ENCODE data around the gene POLR2J3. TPM values are rescaled to one million over a fixed set of nuclear protein-coding genes. Genes with fewer than 3 reads are reported as not detected.
"Not testable (repeated sequence)": the region's sequence is repeated elsewhere in the genome, so short reads cannot be mapped to it uniquely, and the experiment has no call there.

Gene POLR2J3
- total RNA-seq, 1 experiment from 2014 or later: 14.5 TPM

DNA sequence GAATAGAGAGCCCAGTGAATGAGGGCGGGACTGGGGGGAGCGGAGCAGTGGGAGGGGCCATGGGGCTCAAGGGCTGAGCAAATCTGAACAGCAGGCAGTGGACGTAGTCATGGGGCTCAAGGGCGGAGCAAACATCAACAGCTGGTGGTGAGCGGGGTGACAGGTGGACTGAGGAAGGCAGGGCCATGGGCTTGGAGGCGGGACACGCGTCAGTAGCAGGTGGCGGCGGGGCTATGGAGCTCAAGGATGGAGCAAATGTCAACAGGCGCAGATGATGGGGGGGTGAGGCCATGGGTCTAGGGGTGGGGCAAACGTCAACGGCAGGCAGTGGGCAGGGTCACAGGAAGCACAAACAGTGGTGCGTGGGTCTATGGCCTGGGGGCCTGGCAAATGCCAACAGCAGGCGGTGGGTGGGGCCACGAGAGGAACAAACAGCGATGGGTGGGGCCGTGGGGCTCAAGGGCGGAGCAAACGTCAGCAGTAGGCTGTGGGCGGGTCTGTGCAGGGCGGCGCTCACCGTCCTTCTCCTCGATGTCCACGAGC, 20.2 kb upstream of the POLR2J3 start:
- H3K4me3 ChIP-seq (ENCODE audit: low read length); H3K79me2 ChIP-seq (ENCODE audit: low read length); H3K36me3 ChIP-seq (ENCODE audit: low read depth, low read length); H3K9me3 ChIP-seq (ENCODE audit: low read length); H3K9ac ChIP-seq (ENCODE audit: low read length); H3K27me3 ChIP-seq (ENCODE audit: low read length); H3K4me1 ChIP-seq (ENCODE audit: insufficient read depth, low read length); CTCF ChIA-PET; H3K4me2 ChIP-seq (ENCODE audit: low read length); H2AFZ ChIP-seq (ENCODE audit: low read length); H3K27ac ChIP-seq (ENCODE audit: low read length); DNase-seq; intact Hi-C loops (cut with micrococcal nuclease); H3F3A ChIP-seq (ENCODE audit: low read length, unreplicated experiment); H3K9me2 ChIP-seq (replicated peaks; ENCODE audit: low read length); BruUV-seq (replicated peaks); POLR2A ChIA-PET (ENCODE audit: unreplicated experiment); H4K20me1 ChIP-seq (ENCODE audit: low read length): not testable (repeated sequence)
- ATAC-seq: peak; percentile 73

- H3K4me2 ChIP-seq (ENCODE audit: low read length); H3K27me3 ChIP-seq (ENCODE audit: low read length); CTCF ChIA-PET; H3F3A ChIP-seq (ENCODE audit: low read length, unreplicated experiment); H3K9ac ChIP-seq (ENCODE audit: low read length); H3K9me3 ChIP-seq (ENCODE audit: low read length); BruUV-seq (replicated peaks); H3K36me3 ChIP-seq (ENCODE audit: low read depth, low read length); H3K27ac ChIP-seq (ENCODE audit: low read length); POLR2A ChIA-PET (ENCODE audit: unreplicated experiment); H4K20me1 ChIP-seq (ENCODE audit: low read length); DNase-seq; H2AFZ ChIP-seq (ENCODE audit: low read length); H3K79me2 ChIP-seq (ENCODE audit: low read length); intact Hi-C loops (cut with micrococcal nuclease); H3K9me2 ChIP-seq (replicated peaks; ENCODE audit: low read length); H3K4me3 ChIP-seq (ENCODE audit: low read length); H3K4me1 ChIP-seq (ENCODE audit: insufficient read depth, low read length): not testable (repeated sequence)
- peak; percentile 73 for ATAC-seq
Observed at GRCh38 chr7:102589857-102590256, 17.5 kb upstream of the POLR2J3 start.

DNA sequence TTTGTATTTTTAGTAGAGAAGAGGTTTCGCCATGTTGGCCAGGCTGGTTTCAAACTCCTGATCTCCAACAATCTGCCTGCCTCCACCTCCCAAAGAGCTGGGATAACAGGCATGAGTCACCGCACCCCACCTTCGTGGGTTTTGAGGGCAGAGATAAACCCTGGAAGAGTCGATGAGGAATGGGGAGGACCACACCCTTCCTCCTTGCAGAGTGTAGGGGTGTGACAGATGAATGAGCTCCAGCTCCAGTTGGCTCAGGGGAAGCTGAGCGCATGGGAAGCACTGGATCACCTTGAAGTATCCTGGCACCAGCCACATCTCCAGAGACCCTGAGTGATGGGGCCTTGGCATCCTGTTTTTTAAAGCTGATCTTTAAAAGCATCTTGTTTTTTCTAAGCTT, 11.1 kb upstream of the POLR2J3 start:
- CTCF ChIA-PET; POLR2A ChIA-PET (ENCODE audit: unreplicated experiment); BruUV-seq (replicated peaks): not testable (repeated sequence)

GRCh38 chr7:102581722-102582121, 9.3 kb upstream of the POLR2J3 start:
- H3F3A ChIP-seq (ENCODE audit: low read length, unreplicated experiment); H3K9ac ChIP-seq (ENCODE audit: low read length); H3K27me3 ChIP-seq (ENCODE audit: low read length); DNase-seq; intact Hi-C loops (cut with micrococcal nuclease); H3K9me3 ChIP-seq (ENCODE audit: low read length); CTCF ChIA-PET; H3K27ac ChIP-seq (ENCODE audit: low read length); H4K20me1 ChIP-seq (ENCODE audit: low read length); H3K4me1 ChIP-seq (ENCODE audit: insufficient read depth, low read length); POLR2A ChIA-PET (ENCODE audit: unreplicated experiment); H3K36me3 ChIP-seq (ENCODE audit: low read depth, low read length); H3K9me2 ChIP-seq (replicated peaks; ENCODE audit: low read length); ATAC-seq; H3K79me2 ChIP-seq (ENCODE audit: low read length); H3K4me2 ChIP-seq (ENCODE audit: low read length); H2AFZ ChIP-seq (ENCODE audit: low read length); BruUV-seq (replicated peaks); H3K4me3 ChIP-seq (ENCODE audit: low read length): not testable (repeated sequence)

More for the DNA sequence above, 11.1 kb upstream of the POLR2J3 start:
- ATAC-seq: peak; percentile 71
- H4K20me1 ChIP-seq (ENCODE audit: low read length); H3K79me2 ChIP-seq (ENCODE audit: low read length); H2AFZ ChIP-seq (ENCODE audit: low read length); H3K27ac ChIP-seq (ENCODE audit: low read length); intact Hi-C loops (cut with micrococcal nuclease); DNase-seq; H3K4me1 ChIP-seq (ENCODE audit: insufficient read depth, low read length); H3K27me3 ChIP-seq (ENCODE audit: low read length); H3K36me3 ChIP-seq (ENCODE audit: low read depth, low read length); H3K4me2 ChIP-seq (ENCODE audit: low read length); H3K9me2 ChIP-seq (replicated peaks; ENCODE audit: low read length); H3K4me3 ChIP-seq (ENCODE audit: low read length); H3K9ac ChIP-seq (ENCODE audit: low read length); H3F3A ChIP-seq (ENCODE audit: low read length, unreplicated experiment); H3K9me3 ChIP-seq (ENCODE audit: low read length): not testable (repeated sequence)

- H4K20me1 ChIP-seq (ENCODE audit: low read length): not testable (repeated sequence)
Observed at GRCh38 chr7:102578486-102578885, 6.1 kb upstream of the POLR2J3 start.

GRCh38 chr7:102577315-102578240, 5.2 kb upstream of the POLR2J3 start:
- ATAC-seq; H4K20me1 ChIP-seq (ENCODE audit: low read length); H3K79me2 ChIP-seq (ENCODE audit: low read length); H3K36me3 ChIP-seq (ENCODE audit: low read depth, low read length); H3K9me2 ChIP-seq (replicated peaks; ENCODE audit: low read length); H3K4me1 ChIP-seq (ENCODE audit: insufficient read depth, low read length); H3K9ac ChIP-seq (ENCODE audit: low read length); DNase-seq; H3K4me3 ChIP-seq (ENCODE audit: low read length); H3K27me3 ChIP-seq (ENCODE audit: low read length); H3K27ac ChIP-seq (ENCODE audit: low read length); POLR2A ChIA-PET (ENCODE audit: unreplicated experiment); H3F3A ChIP-seq (ENCODE audit: low read length, unreplicated experiment); H2AFZ ChIP-seq (ENCODE audit: low read length); BruUV-seq (replicated peaks); H3K9me3 ChIP-seq (ENCODE audit: low read length); intact Hi-C loops (cut with micrococcal nuclease); H3K4me2 ChIP-seq (ENCODE audit: low read length): not testable (repeated sequence)
- CTCF ChIA-PET: interaction anchor here (0.5 kb wide), 1 partner anchor 94 kb away, joined by 3 read pairs; no protein-coding TSS in a partner anchor

More at GRCh38 chr7:102578486-102578885, 6.1 kb upstream of the POLR2J3 start:
- H3K36me3 ChIP-seq (ENCODE audit: low read depth, low read length); H3K9ac ChIP-seq (ENCODE audit: low read length); H3K27ac ChIP-seq (ENCODE audit: low read length); DNase-seq; H3K4me1 ChIP-seq (ENCODE audit: insufficient read depth, low read length); H2AFZ ChIP-seq (ENCODE audit: low read length); H3K9me3 ChIP-seq (ENCODE audit: low read length); H3K27me3 ChIP-seq (ENCODE audit: low read length); POLR2A ChIA-PET (ENCODE audit: unreplicated experiment); H3F3A ChIP-seq (ENCODE audit: low read length, unreplicated experiment); H3K4me2 ChIP-seq (ENCODE audit: low read length); intact Hi-C loops (cut with micrococcal nuclease); CTCF ChIA-PET; H3K79me2 ChIP-seq (ENCODE audit: low read length); H3K9me2 ChIP-seq (replicated peaks; ENCODE audit: low read length); H3K4me3 ChIP-seq (ENCODE audit: low read length); ATAC-seq; BruUV-seq (replicated peaks): not testable (repeated sequence)
